HCT116 (cell line): ENCODE data around the gene ZBTB33. TPM values are rescaled to one million over a fixed set of nuclear protein-coding genes. Genes with fewer than 3 reads are reported as not detected.

Experiments used
- ATAC-seq: fragments of 200-7000 bp; cut with Tn5 transposase; 2 replicates; pipeline ENCODE4 v1.9.1; 2020; ENCODE audit warnings: mild to moderate bottlenecking, moderate library complexity
- BruUV-seq: library from RNA; stranded (reverse); fragments of 400-500 nt; replicated peaks from 2 replicates; lab custom pipeline; 2021; lab: Mats Ljungman, UMichigan
- CTCF ChIA-PET: fragments of 300-600 bp; sonication (Branson Sonifier 250); formaldehyde crosslinking; loops from one replicate; lab custom pipeline; 2021; ENCODE audit warnings: antibody characterized with exemption; lab: Charles Lee
- POLR2A ChIA-PET: fragments of 300-600, 350-600 bp; sonication (Branson Sonifier 250); formaldehyde crosslinking; loops from one replicate; lab custom pipeline; 2021; ENCODE audit warnings: antibody characterized with exemption; lab: Charles Lee
- RAD21 ChIA-PET, 2 experiments: fragments of 300-600 bp; sonication (Branson Sonifier 250); formaldehyde crosslinking; loops; one replicate each; lab custom pipeline; 2023; ENCODE audit warnings: low total read pairs in 2 of 2; ENCODE audit not compliant: uncharacterized antibody in 2 of 2, unreplicated experiment in 2 of 2, low non-redundant PET in 1 of 2; lab: Charles Lee
- DNase-seq: peaks from one replicate; pipeline ENCODE4 v3.0.0-alpha.2; 2010; ENCODE audit warnings: low read depth, low spot score
- H2AFZ ChIP-seq: fragments of 200-600 bp; shearing (Covaris generic), sonication (generic); 2 replicates; pipeline ENCODE4 v1.6.1; 2017; ENCODE audit warnings: low read depth, mixed run types, mixed read lengths, antibody characterized with exemption, low read length; ENCODE audit not compliant: poor library complexity, severe bottlenecking
- H3K27ac ChIP-seq: 2 replicates; pipeline ENCODE4 v1.5.1; 2012; ENCODE audit warnings: low read depth, low read length
- H3K27me3 ChIP-seq: fragments of 200-600 bp; sonication (generic); 2 replicates; pipeline ENCODE4 v1.6.1; 2016; ENCODE audit warnings: mixed run types, low read length, mixed read lengths; ENCODE audit not compliant: insufficient read depth
- H3K36me3 ChIP-seq, 2 experiments: fragments of 200-500 bp in 1 of 2; fragments of 200-600 bp in 1 of 2; sonication (Bioruptor generic) in 1 of 2; sonication (generic) in 1 of 2; 2 replicates each; pipeline versions ENCODE4 v1.5.1 to v1.6.1; 2014 to 2016; ENCODE audit warnings: low read length in 2 of 2, inconsistent platforms in 1 of 2, mixed read lengths in 1 of 2, mixed run types in 1 of 2; ENCODE audit not compliant: insufficient read depth in 2 of 2, control insufficient read depth in 1 of 2
- H3K4me1 ChIP-seq, 2 experiments: fragments of 200-600 bp in 1 of 2; sonication (generic) in 1 of 2; 2 replicates each; pipeline versions ENCODE4 v1.5.1 to v1.6.1; 2012 to 2017; ENCODE audit warnings: low read length in 2 of 2, inconsistent platforms in 1 of 2, mild to moderate bottlenecking in 1 of 2, mixed read lengths in 1 of 2, mixed run types in 1 of 2, moderate library complexity in 1 of 2; ENCODE audit not compliant: insufficient read depth in 2 of 2, control insufficient read depth in 1 of 2
- H3K4me2 ChIP-seq: fragments of 200-600 bp; sonication (generic); 2 replicates; pipeline ENCODE4 v1.6.1; 2017; ENCODE audit warnings: mixed run types, low read length, mixed read lengths
- H3K4me3 ChIP-seq, 2 experiments: fragments of 200-600 bp in 1 of 2; sonication (generic) in 1 of 2; replicated peaks in 1 of 2; 2 replicates each; pipeline ENCODE4 v1.5.1; 2011 to 2016; ENCODE audit warnings: low read length in 2 of 2, control low read depth in 1 of 2, low read depth in 1 of 2, mild to moderate bottlenecking in 1 of 2, mixed read lengths in 1 of 2, mixed run types in 1 of 2
- H3K79me2 ChIP-seq: fragments of 200-600 bp; sonication (generic); 2 replicates; pipeline ENCODE4 v1.6.1; 2017; ENCODE audit warnings: mild to moderate bottlenecking, mixed run types, low read length, moderate library complexity, mixed read lengths; ENCODE audit not compliant: insufficient read depth
- H3K9ac ChIP-seq: fragments of 200-600 bp; sonication (generic); 2 replicates; pipeline ENCODE4 v1.6.1; 2016; ENCODE audit warnings: low read length, mixed read lengths
- H3K9me2 ChIP-seq: fragments of 200-600 bp; sonication (generic), shearing (Covaris generic); 2 replicates; pipeline ENCODE4 v1.6.1; 2017; ENCODE audit warnings: mixed run types, mild to moderate bottlenecking, moderate library complexity; ENCODE audit not compliant: insufficient read depth
- H3K9me3 ChIP-seq, 2 experiments: fragments of 200-500 bp in 1 of 2; fragments of 200-600 bp in 1 of 2; sonication (Bioruptor generic) in 1 of 2; sonication (generic) in 1 of 2; 2 replicates each; pipeline ENCODE4 v1.6.1; 2014 to 2017; ENCODE audit warnings: low read length in 2 of 2, mixed read lengths in 2 of 2, inconsistent platforms in 1 of 2, low read depth in 1 of 2, mild to moderate bottlenecking in 1 of 2, mixed run types in 1 of 2, moderate library complexity in 1 of 2; ENCODE audit not compliant: control insufficient read depth in 1 of 2, insufficient read depth in 1 of 2
- H4K20me1 ChIP-seq: fragments of 200-600 bp; sonication (generic), shearing (Covaris generic); 2 replicates; pipeline ENCODE4 v1.6.1; 2017; ENCODE audit warnings: mixed run types, mild to moderate bottlenecking, moderate library complexity; ENCODE audit not compliant: insufficient read depth
- CEBPB ChIP-seq: IDR thresholded peaks from 2 replicates; pipeline ENCODE4 v1.6.1; 2012; ENCODE audit warnings: low read depth
- CTCF ChIP-seq, 3 experiments: fragments of 200-600 bp in 1 of 3; sonication (generic) in 1 of 3; IDR thresholded peaks in 2 of 3; conservative IDR thresholded peaks in 1 of 3; 2 replicates each; pipeline ENCODE4 v1.5.1; 2012 to 2017; ENCODE audit warnings: low read depth in 2 of 3, low read length in 2 of 3, antibody characterized with exemption in 1 of 3, borderline replicate concordance in 1 of 3, control low read depth in 1 of 3, mild to moderate bottlenecking in 1 of 3, mixed read lengths in 1 of 3, mixed run types in 1 of 3, moderate library complexity in 1 of 3; ENCODE audit not compliant: insufficient read depth in 1 of 3
- EGR1 ChIP-seq: IDR thresholded peaks from 2 replicates; pipeline ENCODE4 v1.6.1; 2012; ENCODE audit warnings: low read depth
- EZH2 ChIP-seq: fragments of 200-600 bp; sonication (generic); IDR thresholded peaks from 2 replicates; pipeline ENCODE4 v1.6.1; 2017; ENCODE audit warnings: antibody characterized with exemption, mixed run types
- EZH2phosphoT487 ChIP-seq: fragments of 200-600 bp; IDR thresholded peaks from 2 replicates; pipeline ENCODE4 v1.6.1; 2018; ENCODE audit warnings: antibody characterized with exemption, borderline replicate concordance
- JUND ChIP-seq: IDR thresholded peaks from 2 replicates; pipeline ENCODE4 v1.6.1; 2012
- MAX ChIP-seq: IDR thresholded peaks from 2 replicates; pipeline ENCODE4 v1.6.1; 2012
- POLR2A ChIP-seq: IDR thresholded peaks from 2 replicates; pipeline ENCODE4 v1.7.0; 2011; ENCODE audit warnings: borderline replicate concordance; ENCODE audit not compliant: insufficient read depth, insufficient read length; ENCODE audit errors: extremely low read depth
- POLR2AphosphoS5 ChIP-seq: IDR thresholded peaks from 2 replicates; pipeline ENCODE4 v1.6.1; 2011; ENCODE audit warnings: mild to moderate bottlenecking, low read depth, low read length, moderate library complexity
- RAD21 ChIP-seq: IDR thresholded peaks from 2 replicates; pipeline ENCODE4 v1.6.1; 2012; ENCODE audit warnings: low read depth, mild to moderate bottlenecking
- SIN3A ChIP-seq: IDR thresholded peaks from 2 replicates; pipeline ENCODE4 v1.6.1; 2012; ENCODE audit warnings: low read depth
- SP1 ChIP-seq: IDR thresholded peaks from 2 replicates; pipeline ENCODE4 v1.6.1; 2012; ENCODE audit warnings: low read depth
- SRF ChIP-seq: IDR thresholded peaks from 2 replicates; pipeline ENCODE4 v1.6.1; 2012; ENCODE audit warnings: low read depth
- TCF7L2 ChIP-seq: IDR thresholded peaks from 2 replicates; pipeline ENCODE4 v1.7.0; 2011; ENCODE audit warnings: borderline replicate concordance, inconsistent platforms; ENCODE audit not compliant: insufficient read depth, insufficient read length; ENCODE audit errors: extremely low read depth
- ZFX ChIP-seq: fragments of 450-650 bp; IDR thresholded peaks from 2 replicates; pipeline ENCODE4 v1.6.1; 2017
- ZNF274 ChIP-seq: fragments of 200-500 bp; sonication (Bioruptor generic); IDR thresholded peaks from 2 replicates; pipeline ENCODE4 v1.6.1; 2014; ENCODE audit warnings: mild to moderate bottlenecking, low read depth, low read length, inconsistent platforms
- intact Hi-C: fragments of 100-400 bp; cut with micrococcal nuclease; formaldehyde crosslinking; loops from 2 replicates; pipeline ENCODE4 v1.10.0; 2022
- total RNA-seq: library from RNA; stranded (reverse); gene quantifications from one replicate; pipeline ENCODE4 v1.2.1, GENCODE V29; 2021; ENCODE audit not compliant: unreplicated experiment

The ZBTB33 gene
- total RNA-seq, 1 experiment from 2014 or later = 12.3 TPM

- TF ChIP-seq TCF7L2 (no peak), SRF (no peak), ZNF274 (no peak), MAX (no peak), EGR1 (no peak), POLR2A (no peak)
- TF ChIP-seq, all 23 proteins: peak for 0
Observed at GRCh38 chrX:120200851-120201250, 49.8 kb upstream of the ZBTB33 start (continued).

GRCh38 chrX:120205816-120206753 is 44.5 kb upstream of the ZBTB33 start:
- H3K79me2 ChIP-seq = no peaks in the 10 kb centered on the region
- no peak overlapping the region for H2AFZ ChIP-seq
- H3K4me1 ChIP-seq = 0 out of 4 replicates have a peak, but pooled peaks cover 0 to 5% of the 10 kb centered on the region in 2 experiments
- no peak for DNase-seq
- H3K36me3 ChIP-seq = no peaks in the 10 kb centered on the region
- POLR2A ChIA-PET = no interaction called here
- no TSS peak for BruUV-seq
- H3K9ac ChIP-seq = no peak overlapping the region
- CTCF ChIA-PET = interaction anchor here (1.2 kb wide), 1 partner anchor 7 kb away, joined by 3 read pairs; no protein-coding TSS in a partner anchor
- no peak overlapping the region for H3K4me3 ChIP-seq
- H3K27me3 ChIP-seq = no peaks in the 10 kb centered on the region
- RAD21 ChIA-PET = no interaction called here
- no peak for ATAC-seq
- TF ChIP-seq RAD21 = no peak
- TF ChIP-seq JUND = no peak
- no peak for TF ChIP-seq CEBPB
- TF ChIP-seq CTCF (IDR thresholded peaks at IDR 0.05 in 2 of 3, conservative IDR thresholded peaks at IDR 0.05 in 1 of 3; ENCODE audit: borderline replicate concordance in 1 of 3, insufficient read depth in 1 of 3, low read depth in 2 of 3, low read length in 2 of 3) = no peak
- TF ChIP-seq SIN3A = no peak
- no peak for TF ChIP-seq EZH2
- TF ChIP-seq SRF = no peak
- no peak for TF ChIP-seq ZFX
- no peak for TF ChIP-seq SP1
- TF ChIP-seq EGR1 = no peak
- TF ChIP-seq EZH2phosphoT487 = no peak
- no peak for TF ChIP-seq POLR2AphosphoS5
- H3K9me2 ChIP-seq = no peaks in the 10 kb centered on the region
- H3K27ac ChIP-seq = no peak overlapping the region
- H4K20me1 ChIP-seq = no peaks in the 10 kb centered on the region
- H3K4me2 ChIP-seq = no peak overlapping the region
- no peaks in the 10 kb centered on the region for H3K9me3 ChIP-seq
- intact Hi-C loops = no loop called here
